ENCODE results near the gene APOA5. TPM values are rescaled to one million over a fixed set of nuclear protein-coding genes. Genes with fewer than 3 reads are reported as not detected.

The APOA5 gene
- total and polyA plus RNA-seq, 2 of the 13 experiments (the other 11 are each of a cell fraction or from before 2014, with no cell fraction given): 44.0 to 49.1 TPM

DNA sequence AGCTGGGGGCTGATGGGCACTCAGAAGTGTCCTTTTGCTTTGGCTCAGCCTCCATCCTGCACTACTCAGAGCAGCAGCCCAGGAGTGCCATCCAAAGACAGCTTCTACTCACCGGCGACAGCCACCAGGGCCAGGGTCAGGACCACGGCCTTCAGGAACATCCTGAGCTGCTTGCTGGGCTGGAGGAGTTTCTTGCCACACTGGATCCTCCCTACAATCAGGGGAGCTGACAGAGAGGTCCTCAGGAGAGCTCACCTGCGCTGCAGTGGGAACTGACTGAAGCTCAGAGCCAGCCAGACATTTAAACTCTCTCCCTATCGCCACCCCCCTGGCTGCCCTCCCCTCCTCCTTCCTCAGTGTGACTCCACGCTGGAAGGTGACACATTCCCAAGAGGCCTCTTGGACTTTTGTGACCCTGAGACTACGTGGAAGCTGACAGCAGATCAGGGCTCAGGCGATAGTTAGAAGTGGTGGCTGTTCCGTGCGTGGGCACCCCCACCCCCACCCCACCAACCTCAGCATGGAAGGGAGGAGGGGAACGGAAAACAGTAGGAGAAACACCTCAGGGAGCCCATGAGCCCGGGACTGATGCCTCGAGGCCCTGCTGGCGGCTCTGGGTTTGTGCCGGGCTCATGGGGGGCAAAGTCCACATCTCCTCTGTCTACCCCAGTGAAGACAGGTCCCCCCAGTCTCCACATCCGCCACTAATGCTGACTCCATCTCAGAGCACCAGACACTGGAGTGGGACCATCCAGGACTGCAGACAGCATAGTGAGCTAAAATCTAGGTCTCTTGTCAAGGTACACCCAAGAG is 31.6 kb upstream of the APOA5 start, which contains the start of gene APOA4 (continued):
- TF ChIP-seq, protein P1, sequence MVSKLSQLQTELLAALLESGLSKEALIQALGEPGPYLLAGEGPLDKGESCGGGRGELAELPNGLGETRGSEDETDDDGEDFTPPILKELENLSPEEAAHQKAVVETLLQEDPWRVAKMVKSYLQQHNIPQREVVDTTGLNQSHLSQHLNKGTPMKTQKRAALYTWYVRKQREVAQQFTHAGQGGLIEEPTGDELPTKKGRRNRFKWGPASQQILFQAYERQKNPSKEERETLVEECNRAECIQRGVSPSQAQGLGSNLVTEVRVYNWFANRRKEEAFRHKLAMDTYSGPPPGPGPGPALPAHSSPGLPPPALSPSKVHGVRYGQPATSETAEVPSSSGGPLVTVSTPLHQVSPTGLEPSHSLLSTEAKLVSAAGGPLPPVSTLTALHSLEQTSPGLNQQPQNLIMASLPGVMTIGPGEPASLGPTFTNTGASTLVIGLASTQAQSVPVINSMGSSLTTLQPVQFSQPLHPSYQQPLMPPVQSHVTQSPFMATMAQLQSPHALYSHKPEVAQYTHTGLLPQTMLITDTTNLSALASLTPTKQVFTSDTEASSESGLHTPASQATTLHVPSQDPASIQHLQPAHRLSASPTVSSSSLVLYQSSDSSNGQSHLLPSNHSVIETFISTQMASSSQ (IDR thresholded peaks at IDR 0.05; ENCODE audit: low read depth): no peak
- TF ChIP-seq, protein P1 (CRISPR knock-in tag; IDR thresholded peaks at IDR 0.05; ENCODE audit: borderline replicate concordance): 0 out of 2 replicates have a peak, but pooled peaks have one; percentile 10
- TF ChIP-seq, protein P2, sequence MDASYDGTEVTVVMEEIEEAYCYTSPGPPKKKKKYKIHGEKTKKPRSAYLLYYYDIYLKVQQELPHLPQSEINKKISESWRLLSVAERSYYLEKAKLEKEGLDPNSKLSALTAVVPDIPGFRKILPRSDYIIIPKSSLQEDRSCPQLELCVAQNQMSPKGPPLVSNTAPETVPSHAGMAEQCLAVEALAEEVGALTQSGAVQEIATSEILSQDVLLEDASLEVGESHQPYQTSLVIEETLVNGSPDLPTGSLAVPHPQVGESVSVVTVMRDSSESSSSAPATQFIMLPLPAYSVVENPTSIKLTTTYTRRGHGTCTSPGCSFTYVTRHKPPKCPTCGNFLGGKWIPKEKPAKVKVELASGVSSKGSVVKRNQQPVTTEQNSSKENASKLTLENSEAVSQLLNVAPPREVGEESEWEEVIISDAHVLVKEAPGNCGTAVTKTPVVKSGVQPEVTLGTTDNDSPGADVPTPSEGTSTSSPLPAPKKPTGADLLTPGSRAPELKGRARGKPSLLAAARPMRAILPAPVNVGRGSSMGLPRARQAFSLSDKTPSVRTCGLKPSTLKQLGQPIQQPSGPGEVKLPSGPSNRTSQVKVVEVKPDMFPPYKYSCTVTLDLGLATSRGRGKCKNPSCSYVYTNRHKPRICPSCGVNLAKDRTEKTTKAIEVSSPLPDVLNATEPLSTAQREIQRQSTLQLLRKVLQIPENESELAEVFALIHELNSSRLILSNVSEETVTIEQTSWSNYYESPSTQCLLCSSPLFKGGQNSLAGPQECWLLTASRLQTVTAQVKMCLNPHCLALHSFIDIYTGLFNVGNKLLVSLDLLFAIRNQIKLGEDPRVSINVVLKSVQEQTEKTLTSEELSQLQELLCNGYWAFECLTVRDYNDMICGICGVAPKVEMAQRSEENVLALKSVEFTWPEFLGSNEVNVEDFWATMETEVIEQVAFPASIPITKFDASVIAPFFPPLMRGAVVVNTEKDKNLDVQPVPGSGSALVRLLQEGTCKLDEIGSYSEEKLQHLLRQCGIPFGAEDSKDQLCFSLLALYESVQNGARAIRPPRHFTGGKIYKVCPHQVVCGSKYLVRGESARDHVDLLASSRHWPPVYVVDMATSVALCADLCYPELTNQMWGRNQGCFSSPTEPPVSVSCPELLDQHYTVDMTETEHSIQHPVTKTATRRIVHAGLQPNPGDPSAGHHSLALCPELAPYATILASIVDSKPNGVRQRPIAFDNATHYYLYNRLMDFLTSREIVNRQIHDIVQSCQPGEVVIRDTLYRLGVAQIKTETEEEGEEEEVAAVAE (CRISPR knock-in tag; IDR thresholded peaks at IDR 0.05; ENCODE audit: borderline replicate concordance): no peak
- TF ChIP-seq SALL1 (CRISPR knock-in tag; IDR thresholded peaks at IDR 0.05): peak; percentile 56; the same call in 1 of the 2 replicates
- TF ChIP-seq ZBTB7B (CRISPR knock-in tag; IDR thresholded peaks at IDR 0.05): 0 out of 2 replicates have a peak, but pooled peaks have one; percentile 40
- TF ChIP-seq ETV6 (CRISPR knock-in tag; conservative IDR thresholded peaks at IDR 0.05): no peak
- TF ChIP-seq ZNF710 (CRISPR knock-in tag; IDR thresholded peaks at IDR 0.05; ENCODE audit: borderline replicate concordance): no peak
- TF ChIP-seq SIN3A (IDR thresholded peaks at IDR 0.05; ENCODE audit: borderline replicate concordance, low read depth, low read length): no peak
- peak; percentile 90 for TF ChIP-seq ZNF687 (CRISPR knock-in tag; IDR thresholded peaks at IDR 0.05)
- no peak for TF ChIP-seq GATA4 (IDR thresholded peaks at IDR 0.05; ENCODE audit: borderline replicate concordance, low read depth)
- no peak for TF ChIP-seq SP1 (IDR thresholded peaks at IDR 0.05)
- no peak for TF ChIP-seq SP1 (CRISPR knock-in tag; IDR thresholded peaks at IDR 0.05)
- no peak for TF ChIP-seq KLF13 (CRISPR knock-in tag; IDR thresholded peaks at IDR 0.05)
- TF ChIP-seq ZFX (CRISPR knock-in tag; IDR thresholded peaks at IDR 0.05; ENCODE audit: low read depth): peak; percentile 43

Data from HepG2 (cell line).